ENCODE measurements around the gene PPM1H.
A peak's percentile ranks its signal among the peaks of the same experiment; 100 is the strongest.
"Not testable (repeated sequence)": the region's sequence is repeated elsewhere in the genome, so short reads cannot be mapped to it uniquely, and the experiment has no call there.

Gene PPM1H

GRCh38 chr12:62668782-62669181, 266.2 kb downstream of the PPM1H start:
- DNase-seq: no peak

- not testable (repeated sequence) for DNase-seq
These were observed 270.0 kb downstream of the PPM1H start for GRCh38 chr12:62664951-62665350.

GRCh38 chr12:62660756-62661155, 274.2 kb downstream of the PPM1H start:
- no peak for DNase-seq

GRCh38 chr12:62659453-62660295, 275.3 kb downstream of the PPM1H start:
- no peak for DNase-seq

- no peak for DNase-seq
These were observed 276.0 kb downstream of the PPM1H start for GRCh38 chr12:62658910-62659309.

GRCh38 chr12:62657363-62657632, 277.7 kb downstream of the PPM1H start:
- no peak for DNase-seq

- DNase-seq: no peak
These were observed 278.2 kb downstream of the PPM1H start for GRCh38 chr12:62656591-62657362.

- no peak for DNase-seq
These were observed 279.2 kb downstream of the PPM1H start for GRCh38 chr12:62655666-62656151.

GRCh38 chr12:62654326-62655241, 280.4 kb downstream of the PPM1H start:
- DNase-seq: no peak

GRCh38 chr12:62653740-62654139, 281.2 kb downstream of the PPM1H start:
- DNase-seq: no peak

GRCh38 chr12:62653304-62653703, 281.6 kb downstream of the PPM1H start:
- no peak for DNase-seq

- no peak for DNase-seq
These were observed 283.8 kb downstream of the PPM1H start for GRCh38 chr12:62651138-62651537.

- DNase-seq: no peak
These were observed 285.4 kb downstream of the PPM1H start for GRCh38 chr12:62649412-62650138.

- DNase-seq: no peak
These were observed 287.4 kb downstream of the PPM1H start for GRCh38 chr12:62647586-62647985.

GRCh38 chr12:62646566-62646965, 288.4 kb downstream of the PPM1H start:
- DNase-seq: no peak

GRCh38 chr12:62643486-62643885, 291.5 kb downstream of the PPM1H start:
- DNase-seq: peak; percentile 28

- DNase-seq: peak; percentile 70
These were observed 292.5 kb downstream of the PPM1H start for GRCh38 chr12:62642486-62642885.

- peak; percentile 28 for DNase-seq
These were observed 294.0 kb downstream of the PPM1H start for GRCh38 chr12:62640910-62641448.

- DNase-seq: no peak
These were observed 297.3 kb downstream of the PPM1H start for GRCh38 chr12:62637679-62638078.

- DNase-seq: peak; percentile 53
These were observed 299.3 kb downstream of the PPM1H start for GRCh38 chr12:62635649-62636048.

GRCh38 chr12:62632411-62632918, 302.5 kb downstream of the PPM1H start:
- DNase-seq: peak; percentile 76

Data from eye (tissue), 1 donor.